Tongue (tissue), 2 donors: ENCODE measurements around the gene IFITM2. TPM values are rescaled to one million over a fixed set of nuclear protein-coding genes. Genes with fewer than 3 reads are reported as not detected.
A peak's percentile ranks its signal among the peaks of the same experiment; 100 is the strongest.

ENCODE experiments used
- DNase-seq: peaks from one replicate; pipeline ENCODE4 v3.0.0-alpha.2; 2015
- total RNA-seq: library from RNA; depleted of rRNA; stranded (reverse); fragments of >200 nt; gene quantifications from one replicate; pipeline ENCODE4 v1.2.3, GENCODE V29; 2014

IFITM2 gene
- total RNA-seq, 1 donor from 2014 or later: 9.7 TPM

DNA sequence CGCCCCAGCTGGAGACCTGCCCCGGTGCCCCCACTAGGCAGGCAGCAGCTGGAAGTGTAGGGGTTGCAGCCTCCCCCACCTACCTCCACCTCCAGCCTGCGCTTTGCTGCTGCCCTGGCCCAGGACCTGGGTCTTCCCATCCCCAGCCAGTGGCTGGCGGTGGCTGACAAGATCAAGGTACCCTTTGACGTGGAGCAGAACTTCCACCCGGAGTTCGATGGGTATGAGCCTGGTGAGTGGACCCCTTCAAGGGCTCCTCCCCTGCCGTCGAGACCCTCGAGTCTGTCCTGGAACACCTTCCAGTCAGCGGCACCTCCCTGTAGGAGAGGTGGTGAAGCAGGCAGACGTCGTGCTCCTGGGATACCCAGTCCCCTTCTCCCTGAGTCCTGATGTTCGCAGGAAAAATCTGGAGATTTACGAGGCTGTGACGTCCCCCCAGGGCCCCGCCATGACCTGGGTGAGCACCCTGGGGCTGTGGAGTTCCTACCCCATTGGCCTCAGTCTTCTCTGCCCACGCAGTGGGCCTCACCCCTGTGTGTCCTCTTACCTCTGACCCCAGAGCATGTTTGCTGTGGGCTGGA is 14.3 kb upstream of the IFITM2 start:
- no peak for DNase-seq

- no peak for DNase-seq
Measured at GRCh38 chr11:293852-294661, 13.6 kb upstream of the IFITM2 start.

DNA sequence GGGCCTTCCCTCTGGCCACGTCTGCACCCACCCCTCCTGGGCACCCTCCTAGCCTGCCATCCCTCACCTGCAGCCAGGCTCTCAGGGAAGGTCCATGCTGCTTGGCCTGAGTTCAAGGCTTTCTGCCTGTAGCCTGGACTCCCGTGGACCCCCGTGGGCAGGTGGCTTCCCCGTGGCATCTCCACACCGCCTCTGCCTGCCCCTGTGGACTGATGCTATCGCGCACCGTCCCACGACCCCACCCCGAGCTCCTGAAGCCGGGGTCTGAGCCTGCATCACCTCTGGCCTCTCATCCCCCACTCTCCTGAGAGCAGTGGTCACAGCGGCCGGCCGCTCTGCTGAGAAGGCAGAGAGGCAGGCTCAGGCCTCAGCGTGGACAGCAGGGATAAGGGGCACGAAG is 12.8 kb upstream of the IFITM2 start:
- no peak for DNase-seq

DNA sequence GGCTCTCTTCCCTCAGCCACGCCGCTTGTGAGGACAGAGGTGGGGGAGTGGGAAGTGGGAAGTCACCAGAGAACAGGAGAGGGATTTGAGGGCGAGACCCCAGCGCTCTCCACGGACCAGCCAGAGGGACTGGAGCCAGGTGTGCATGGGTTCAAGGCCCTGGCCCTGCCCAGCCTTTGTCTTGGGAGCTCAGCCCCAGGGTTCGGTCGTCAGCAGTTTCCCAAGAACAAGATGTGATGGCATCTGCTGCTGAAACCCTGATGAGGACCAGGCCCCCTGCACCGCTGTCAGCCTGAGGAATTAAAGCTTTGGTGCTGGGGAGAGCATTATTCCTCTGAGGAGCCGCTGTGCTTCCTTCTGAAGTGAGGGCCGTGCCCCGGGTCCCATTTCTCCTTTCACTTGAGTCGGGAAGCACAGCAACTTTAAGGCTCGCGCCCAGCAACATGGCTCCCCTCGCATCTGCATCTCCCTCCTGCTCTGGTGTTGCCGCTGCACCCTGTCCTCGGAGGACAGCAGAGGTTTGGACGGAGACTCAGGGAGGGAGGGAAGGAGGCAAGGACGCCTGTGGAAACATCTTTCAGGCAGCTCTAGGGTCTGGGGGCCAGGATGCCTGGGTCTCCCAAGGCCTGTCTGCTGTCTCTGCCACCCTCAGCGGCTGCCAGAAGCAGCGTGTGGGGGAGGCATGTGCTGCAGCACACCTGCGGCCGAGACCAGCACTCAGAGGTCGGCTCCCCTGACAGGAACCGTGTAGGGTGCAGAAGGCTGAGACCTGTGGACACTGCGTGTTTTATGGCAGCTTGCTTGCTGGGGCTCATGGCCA is 12.1 kb upstream of the IFITM2 start:
- DNase-seq: no peak

- no peak for DNase-seq
Measured at GRCh38 chr11:296171-297050, 11.2 kb upstream of the IFITM2 start.

- DNase-seq: no peak
Measured at GRCh38 chr11:297051-297585, 10.5 kb upstream of the IFITM2 start.

DNA sequence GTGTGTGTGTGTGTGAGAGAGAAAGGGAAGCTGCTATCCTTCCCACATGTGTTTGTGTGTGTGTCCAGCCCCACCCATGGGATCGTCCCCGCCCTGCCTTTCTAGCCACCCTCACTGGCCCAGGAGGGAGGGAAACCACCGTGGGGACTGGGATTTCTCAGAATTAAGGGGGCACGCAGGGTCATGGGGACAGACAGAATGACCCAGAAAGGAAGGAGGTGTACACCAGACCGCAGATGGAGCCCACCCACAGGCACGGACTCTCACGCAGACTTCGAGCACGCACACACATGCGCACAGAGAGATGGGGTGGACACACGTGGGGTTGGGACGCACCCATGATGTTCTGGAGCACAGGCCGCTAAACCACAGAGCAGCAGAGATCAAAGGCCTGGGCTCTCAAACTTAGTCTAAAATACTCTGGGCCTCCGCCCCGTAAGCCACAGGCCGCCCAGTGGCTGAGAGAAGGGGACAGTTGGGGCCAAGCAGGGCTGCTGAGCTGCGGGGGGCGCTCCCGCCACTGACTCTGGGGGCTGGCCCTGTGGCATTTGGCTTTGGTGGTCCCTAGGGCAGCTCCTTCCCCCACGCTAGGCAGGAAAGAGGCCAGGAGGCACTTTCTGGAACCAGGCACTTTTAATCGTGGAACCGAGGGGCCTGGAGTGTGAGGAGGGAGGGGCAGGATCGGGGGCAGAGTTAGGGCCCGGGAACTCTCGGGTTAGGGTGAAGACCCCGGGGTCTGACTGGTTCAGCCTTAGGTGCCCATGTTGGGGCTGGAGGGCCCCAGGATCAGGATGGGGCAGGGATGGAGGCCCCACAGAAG is 9.8 kb upstream of the IFITM2 start:
- DNase-seq: no peak

DNA sequence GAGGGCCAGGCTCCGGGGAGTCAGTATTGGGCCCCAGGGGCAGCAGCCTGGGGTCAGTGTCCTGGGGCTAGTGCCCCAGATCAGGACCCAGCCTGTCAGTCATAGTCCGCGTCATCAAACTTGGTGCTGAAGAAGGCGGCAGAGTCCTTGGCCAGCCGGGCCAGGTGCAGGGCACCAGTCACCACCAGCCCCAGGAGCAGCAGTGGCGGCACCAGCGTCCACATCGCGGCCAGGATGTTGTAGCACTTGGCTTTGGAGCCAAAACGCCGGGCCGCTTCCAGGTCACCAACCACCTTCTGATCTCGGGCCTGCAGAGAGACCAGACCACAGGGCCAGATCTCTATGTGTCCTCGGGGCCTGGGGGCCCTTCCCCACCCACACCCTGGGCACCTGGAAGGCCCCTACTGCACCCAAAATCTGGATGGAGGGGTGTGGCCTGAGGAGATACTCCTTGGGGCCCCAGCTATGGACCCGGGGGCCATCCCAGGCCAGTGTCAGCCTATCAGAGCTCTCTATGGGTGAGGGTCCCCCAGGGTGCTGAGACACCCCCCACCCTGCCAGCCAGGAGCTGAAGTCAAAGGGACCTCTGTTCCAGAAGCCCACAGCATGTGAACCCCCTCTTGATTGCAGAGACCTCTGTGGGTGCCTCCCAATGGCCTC is 9.1 kb upstream of the IFITM2 start:
- no peak for DNase-seq

GRCh38 chr11:299081-299891 is 8.3 kb upstream of the IFITM2 start, which contains the start of gene IFITM5:
Gene IFITM5, minus strand, starts transcription at chr11:299526. Its CDS starts 36 bp downstream, at chr11:299490.
- DNase-seq: no peak

DNA sequence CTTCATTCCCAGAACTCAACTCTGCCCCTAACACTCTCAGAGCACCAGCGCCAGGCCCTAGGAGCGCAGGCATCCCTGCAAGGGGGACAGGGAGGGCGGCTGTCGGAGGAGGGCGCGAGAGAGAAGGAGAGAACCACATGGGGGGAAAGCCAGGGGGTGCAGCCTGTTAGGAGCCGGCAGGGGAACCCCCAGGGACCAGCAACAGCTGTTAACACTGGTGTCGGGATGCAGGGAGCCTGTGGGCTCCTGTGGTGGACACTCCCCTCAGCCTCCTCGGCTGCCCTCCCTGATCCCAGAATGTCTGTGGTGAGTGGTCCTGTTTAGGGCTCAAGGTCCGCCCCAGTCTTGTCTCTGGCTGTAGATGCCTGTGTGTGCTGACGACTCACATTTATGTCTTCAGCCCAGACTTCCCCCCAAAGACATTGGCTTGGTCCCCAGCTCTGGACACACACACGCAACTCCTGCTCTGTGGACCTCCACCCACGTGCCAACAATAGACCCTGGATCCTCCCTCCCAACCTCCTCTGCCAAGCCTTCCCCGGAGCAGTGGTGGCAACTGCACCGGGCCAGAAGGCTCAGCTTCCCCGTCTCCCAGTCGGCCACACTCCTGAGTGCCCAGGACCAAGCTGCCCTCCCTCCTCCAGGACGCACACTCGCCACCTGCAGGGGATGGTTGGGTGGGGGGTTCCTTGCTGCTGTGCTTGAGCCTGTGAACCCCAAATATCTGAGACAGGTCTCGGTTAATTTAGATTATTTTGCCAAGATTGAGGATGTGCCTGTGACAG is 7.5 kb upstream of the IFITM2 start:
- peak; percentile 62 for DNase-seq

- DNase-seq: no peak
Measured at GRCh38 chr11:303363-303762, 4.3 kb upstream of the IFITM2 start.

- DNase-seq: no peak
Measured at GRCh38 chr11:304061-304506, 3.5 kb upstream of the IFITM2 start.

DNA sequence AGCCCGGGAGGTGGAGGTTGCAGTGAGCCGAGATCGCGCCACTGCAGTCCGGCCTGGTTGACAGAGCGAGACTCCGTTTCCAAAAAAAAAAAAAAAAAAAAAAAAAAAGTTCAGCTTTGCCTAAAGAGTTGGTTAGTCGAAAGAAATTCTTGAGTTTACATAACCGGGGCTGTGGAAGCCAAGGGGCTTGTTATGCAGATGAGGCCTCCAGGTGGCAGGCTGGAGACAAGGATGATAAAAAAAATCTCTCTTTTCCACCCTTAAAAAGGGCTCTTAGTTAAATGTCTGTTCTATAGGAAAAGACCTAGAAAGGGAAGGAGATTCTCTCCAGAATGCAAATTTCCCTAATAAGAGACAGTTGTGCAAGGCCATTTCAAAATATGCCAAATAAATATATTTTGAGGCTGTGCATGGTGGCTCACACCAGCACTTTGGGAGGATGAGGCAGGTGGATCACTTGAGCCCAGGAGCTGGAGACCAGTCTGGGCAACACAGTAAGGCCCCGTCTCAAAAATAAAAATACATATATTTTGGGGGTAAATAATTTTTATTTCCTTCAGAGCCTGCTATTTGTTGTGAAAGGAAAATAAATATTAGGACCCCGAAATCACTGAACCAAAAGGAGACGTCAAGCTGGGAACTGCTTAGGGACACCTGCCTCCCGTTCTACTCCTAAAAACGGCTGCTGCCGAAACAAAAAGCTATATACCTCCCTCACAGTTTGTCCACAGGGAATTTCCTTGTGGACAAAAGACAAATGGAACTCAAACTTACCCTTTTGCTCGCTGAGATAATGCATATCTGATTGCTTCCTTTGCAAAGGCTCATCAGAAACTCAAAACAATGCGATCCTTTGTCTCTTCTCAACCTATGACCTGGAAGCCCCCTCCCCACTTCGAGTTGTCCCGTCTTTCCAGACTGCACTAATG is 2.4 kb upstream of the IFITM2 start:
- peak; percentile 91 for DNase-seq

GRCh38 chr11:305844-306211 is 1.8 kb upstream of the IFITM2 start:
- no peak for DNase-seq

DNA sequence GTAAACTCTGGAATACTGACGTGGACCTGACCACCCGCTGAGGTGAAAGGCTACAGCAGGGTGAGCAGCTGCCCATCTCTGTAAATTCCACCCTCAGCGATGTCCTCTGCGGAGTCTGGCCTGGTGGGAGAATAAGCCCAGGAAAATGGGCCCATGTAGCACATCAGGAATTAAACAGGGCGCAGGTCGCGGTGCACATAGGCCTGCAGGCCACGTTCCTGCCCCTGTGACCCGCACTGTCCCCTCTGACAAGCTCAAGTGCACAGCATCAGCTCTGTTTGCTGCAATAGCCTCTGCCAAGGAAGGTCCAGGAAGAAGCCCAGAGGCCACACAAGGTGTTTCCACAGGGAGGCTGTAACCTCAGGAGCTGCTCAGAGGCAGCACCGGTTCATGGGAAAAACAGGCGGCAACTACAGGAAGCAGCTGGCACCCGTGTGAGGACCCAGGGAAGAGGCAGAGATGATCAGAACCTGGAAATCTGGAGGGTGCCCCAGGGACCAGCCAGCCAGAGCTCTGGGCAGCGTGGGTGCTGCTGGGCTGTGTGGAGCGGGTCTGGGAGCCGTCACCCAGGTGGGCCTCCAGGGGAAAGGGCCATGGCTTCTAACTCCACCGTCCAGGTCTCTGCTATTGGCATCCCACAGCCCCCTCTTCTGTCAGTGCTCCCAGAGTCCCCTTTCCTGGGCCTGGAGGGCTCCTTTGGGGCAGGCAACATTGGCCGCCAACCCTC is 808 bp upstream of the IFITM2 start:
- DNase-seq: no peak
